RWPE2 (cell line): ENCODE data around the gene NFAM1.

Experiments
- ATAC-seq: fragments of 200-7000 bp; cut with Tn5 transposase; 3 replicates; pipeline ENCODE4 v1.9.1; 2021; ENCODE audit warnings: low read depth
- DNase-seq: peaks from one replicate; pipeline ENCODE4 v3.0.0-alpha.2; 2020; ENCODE audit warnings: low spot score
- H3K27ac ChIP-seq: fragments of 450-650 bp; 2 replicates; pipeline ENCODE4 v1.5.1; 2017; ENCODE audit warnings: mild to moderate bottlenecking; ENCODE audit not compliant: poor library complexity, severe bottlenecking
- H3K27me3 ChIP-seq: fragments of 250-450 bp; sonication (Bioruptor Pico); 2 replicates; pipeline ENCODE4 v1.5.1; 2021; ENCODE audit warnings: mild to moderate bottlenecking, moderate library complexity; ENCODE audit not compliant: insufficient read depth, poor library complexity, severe bottlenecking
- H3K36me3 ChIP-seq: fragments of 250-450 bp; sonication (Bioruptor Pico); 2 replicates; pipeline ENCODE4 v1.5.1; 2020; ENCODE audit warnings: low read depth, mild to moderate bottlenecking, moderate library complexity
- H3K4me1 ChIP-seq: fragments of 250-450 bp; sonication (Bioruptor Pico); 2 replicates; pipeline ENCODE4 v1.5.1; 2021; ENCODE audit warnings: mild to moderate bottlenecking, moderate library complexity; ENCODE audit not compliant: insufficient read depth, poor library complexity, severe bottlenecking
- H3K4me3 ChIP-seq: fragments of 250-450 bp; sonication (Bioruptor Pico); 2 replicates; pipeline ENCODE4 v1.5.1; 2021; ENCODE audit warnings: mild to moderate bottlenecking, moderate library complexity; ENCODE audit not compliant: severe bottlenecking
- H3K9me3 ChIP-seq: fragments of 250-450 bp; sonication (Bioruptor Pico); 2 replicates; pipeline ENCODE4 v1.5.1; 2021; ENCODE audit warnings: mild to moderate bottlenecking, moderate library complexity; ENCODE audit not compliant: severe bottlenecking
- CTCF ChIP-seq: fragments of 450-650 bp; IDR thresholded peaks from one replicate; pipeline ENCODE4 v1.5.1; 2017; ENCODE audit warnings: mild to moderate bottlenecking, moderate library complexity; ENCODE audit not compliant: poor library complexity, severe bottlenecking

NFAM1 gene

DNA sequence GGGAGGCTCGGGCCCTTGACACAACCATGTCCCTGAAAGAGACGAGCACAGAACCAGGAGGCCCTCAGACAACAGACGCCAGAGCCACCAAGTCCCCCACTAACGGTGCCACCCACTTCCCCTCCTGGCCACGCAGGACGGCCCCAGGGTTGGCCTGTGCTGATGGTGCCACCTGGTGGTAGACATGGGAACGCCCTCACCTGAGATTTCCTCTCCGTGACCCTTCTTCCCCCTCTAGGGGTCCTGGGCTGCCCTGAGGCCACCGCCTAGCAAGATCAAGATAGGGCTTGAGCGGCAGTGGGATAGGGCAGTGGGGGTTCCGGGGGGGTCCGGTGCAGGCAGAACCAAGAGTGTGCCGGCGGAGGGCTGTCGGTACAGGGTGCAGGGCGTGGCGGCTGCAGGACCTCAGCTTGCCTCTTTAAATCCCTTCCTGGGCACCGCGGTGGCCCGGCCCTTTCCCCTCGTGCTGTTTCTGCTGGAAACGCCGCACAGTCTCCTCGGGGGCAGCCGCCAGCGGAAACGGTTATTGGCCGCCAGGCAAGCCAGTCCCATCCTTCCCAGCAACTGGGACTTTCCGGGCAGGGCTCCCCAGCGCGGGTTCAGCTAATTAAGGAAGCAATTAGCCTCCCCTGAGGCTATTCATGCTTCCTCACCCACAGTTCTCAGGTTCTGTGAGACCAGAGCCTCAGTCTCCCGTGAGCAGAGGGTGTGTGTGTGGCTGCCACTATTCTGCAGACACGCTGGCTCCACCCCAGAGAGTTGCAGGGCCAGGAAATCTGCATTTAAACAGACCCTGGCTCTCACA is 5.5 kb upstream of the NFAM1 start:
- ATAC-seq (peak; percentile 76), DNase-seq (no peak)
- Histone ChIP-seq H3K9me3 (no peaks in the 10 kb centered on the region), H3K4me1 (no peaks in the 10 kb centered on the region), H3K4me3 (peak overlapping the region; percentile 26), H3K27me3 (no peaks in the 10 kb centered on the region), H3K36me3 (no peaks in the 10 kb centered on the region), H3K27ac (no peak overlapping the region)
- TF ChIP-seq CTCF = peak; percentile 94

DNA sequence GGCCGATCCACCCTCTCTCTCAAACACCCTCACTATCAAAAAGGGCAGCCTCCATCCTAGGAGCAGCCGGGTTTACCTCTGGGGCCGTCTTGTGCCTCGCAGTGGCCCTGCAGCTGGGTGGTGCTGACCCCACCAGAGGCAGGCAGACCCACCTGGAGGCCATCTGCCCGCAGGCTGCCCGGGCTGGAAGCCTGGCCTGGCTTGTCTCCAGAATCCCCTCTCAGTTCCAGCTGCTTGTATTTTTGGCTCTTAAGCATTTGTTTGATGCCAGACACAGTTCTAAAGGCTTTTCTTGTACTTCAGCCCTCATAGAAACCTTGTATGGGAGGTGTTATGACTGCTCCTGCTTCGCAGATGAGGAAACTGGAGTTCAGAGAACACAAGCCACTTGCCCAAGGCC is 4.2 kb upstream of the NFAM1 start:
- Histone ChIP-seq H3K4me1 (no peaks in the 10 kb centered on the region), H3K27ac (no peak overlapping the region)

DNA sequence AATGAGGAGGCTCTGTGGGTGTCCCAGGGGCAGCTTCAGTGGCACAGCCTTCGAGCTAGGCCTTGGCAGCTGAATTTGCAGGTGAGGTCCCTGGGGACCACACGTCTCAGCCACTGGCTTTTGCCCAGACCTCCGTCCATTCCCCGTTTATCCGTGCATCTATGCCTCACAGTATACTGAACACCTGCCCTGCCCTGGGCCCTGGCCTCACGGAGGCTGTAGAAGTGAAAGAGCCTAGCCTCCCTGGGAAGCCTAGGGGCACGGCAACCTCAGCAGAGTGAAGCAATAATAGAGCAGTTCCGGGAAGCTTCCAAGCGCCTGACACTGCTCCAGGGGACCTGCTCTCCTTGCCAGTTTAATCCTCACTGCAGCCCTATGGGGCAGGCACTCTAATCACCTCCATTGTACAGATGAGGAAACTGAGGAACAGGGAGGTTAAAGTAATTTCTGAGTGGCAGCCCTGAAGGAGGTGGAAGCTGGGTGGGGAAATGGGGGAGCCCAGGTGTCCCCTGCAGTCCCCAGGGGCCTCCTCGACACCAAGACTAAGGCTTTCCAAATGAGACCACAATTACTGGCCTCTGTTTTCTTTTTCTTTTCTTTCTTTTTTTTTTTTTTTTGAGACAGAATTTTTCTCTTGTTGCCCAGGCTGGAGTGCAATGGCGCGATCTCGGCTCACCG is 2.7 kb upstream of the NFAM1 start:
- Histone ChIP-seq H3K36me3 (no peaks in the 10 kb centered on the region), H3K4me1 (no peaks in the 10 kb centered on the region), H3K4me3 (no peak overlapping the region), H3K9me3 (no peaks in the 10 kb centered on the region), H3K27me3 (no peaks in the 10 kb centered on the region), H3K27ac (no peak overlapping the region)
- TF ChIP-seq CTCF = no peak
- no peak for ATAC-seq
- no peak for DNase-seq

More for the DNA sequence above, 4.2 kb upstream of the NFAM1 start:
- ATAC-seq (no peak), DNase-seq (no peak)
- H3K27me3 ChIP-seq = no peaks in the 10 kb centered on the region
- no peaks in the 10 kb centered on the region for H3K9me3 ChIP-seq
- no peak overlapping the region for H3K4me3 ChIP-seq
- TF ChIP-seq CTCF = no peak
- no peaks in the 10 kb centered on the region for H3K36me3 ChIP-seq

GRCh38 chr22:42433754-42434682 is 1.8 kb upstream of the NFAM1 start:
- no peak for TF ChIP-seq CTCF

More at GRCh38 chr22:42433754-42434682, 1.8 kb upstream of the NFAM1 start:
- ATAC-seq = no peak
- no peaks in the 10 kb centered on the region for H3K36me3 ChIP-seq
- no peaks in the 10 kb centered on the region for H3K27me3 ChIP-seq
- no peak overlapping the region for H3K4me3 ChIP-seq
- H3K4me1 ChIP-seq = no peaks in the 10 kb centered on the region
- no peak for DNase-seq
- no peaks in the 10 kb centered on the region for H3K9me3 ChIP-seq
- no peak overlapping the region for H3K27ac ChIP-seq
